Muscle of back (tissue), 11 donors: ENCODE data around the gene TACO1. TPM values are rescaled to one million over a fixed set of nuclear protein-coding genes. Genes with fewer than 3 reads are reported as not detected.

Experiments
- DNase-seq, 3 donors: peaks; one replicate each; pipeline versions ENCODE4 v3.0.0 to v3.0.0-alpha.2; 2013
- polyA plus RNA-seq, 10 donors: library from polyadenylated mRNA; unstranded; fragments of 120-200 nt; gene quantifications; one replicate each; pipeline ENCODE4 v1.2.1, GENCODE V29; 2013; ENCODE audit not compliant: insufficient read length in 10 of 10

TACO1 gene
- polyA plus RNA-seq, 10 donors: 14.6 to 18.6 (median 17.2) TPM

- no peak for DNase-seq
Measured at GRCh38 chr17:63635290-63635689, 34.6 kb downstream of the TACO1 start.

- no peak for DNase-seq
Measured at GRCh38 chr17:63635787-63636186, 35.1 kb downstream of the TACO1 start.

GRCh38 chr17:63639125-63639524 is 38.4 kb downstream of the TACO1 start:
- no peak for DNase-seq

- no peak for DNase-seq
Measured at GRCh38 chr17:63640038-63640437, 39.3 kb downstream of the TACO1 start.

GRCh38 chr17:63641692-63642448 is 41.2 kb downstream of the TACO1 start:
- peak in 2 of 3 donors; percentile 30 to 47 for DNase-seq

GRCh38 chr17:63644846-63645245 is 44.2 kb downstream of the TACO1 start:
- no peak for DNase-seq

- no peak for DNase-seq
Measured at GRCh38 chr17:63645775-63646487, 45.2 kb downstream of the TACO1 start.

- DNase-seq: no peak
Measured at GRCh38 chr17:63646488-63646806, 45.8 kb downstream of the TACO1 start.

GRCh38 chr17:63647065-63647725 is 46.5 kb downstream of the TACO1 start:
- peak in 1 of 3 donors; percentile 23 for DNase-seq

- no peak for DNase-seq
Measured at GRCh38 chr17:63647936-63648335, 47.2 kb downstream of the TACO1 start.

GRCh38 chr17:63649813-63650212 is 49.1 kb downstream of the TACO1 start:
- DNase-seq: no peak

GRCh38 chr17:63652106-63652505 is 51.4 kb downstream of the TACO1 start:
- DNase-seq: no peak

- no peak for DNase-seq
Measured at GRCh38 chr17:63653050-63653449, 52.4 kb downstream of the TACO1 start.

- DNase-seq: no peak
Measured at GRCh38 chr17:63657786-63658185, 57.1 kb downstream of the TACO1 start.

Other genes with a start within 250 kb of the TACO1 start
- gene CYB561, start 154.6 kb upstream of the TACO1 start, polyA plus RNA-seq: 1 to 10 TPM; 3.4 to 9.9 (median 4.9) TPM
- 10 to 100 TPM in 3 of 10 donors, 1 to 10 TPM in 7; 7.7 to 14.2 (median 8.8) TPM for gene ACE, start 123.8 kb upstream of the TACO1 start, polyA plus RNA-seq
- under 1 TPM in 2 of 10 donors, not detected in 8; 0.06 to 0.10 TPM for gene KCNH6, start 77.5 kb upstream of the TACO1 start, polyA plus RNA-seq
- 10 to 100 TPM; 36.4 to 50.4 (median 41.8) TPM for gene DCAF7, start 50.4 kb upstream of the TACO1 start, polyA plus RNA-seq
- gene MAP3K3, start 21.5 kb downstream of the TACO1 start, polyA plus RNA-seq: 10 to 100 TPM; 20.2 to 27.9 (median 23.7) TPM
- 10 to 100 TPM in 4 of 10 donors, 1 to 10 TPM in 6; 6.1 to 24.9 (median 8.7) TPM for gene LIMD2, start 99.2 kb downstream of the TACO1 start, polyA plus RNA-seq
- 10 to 100 TPM; 19.1 to 46.5 (median 27.4) TPM for gene STRADA, start 140.9 kb downstream of the TACO1 start, polyA plus RNA-seq
- 10 to 100 TPM; 49.1 to 61.7 (median 56.2) TPM for gene CCDC47, start 172.7 kb downstream of the TACO1 start, polyA plus RNA-seq
- gene DDX42, start 173.3 kb downstream of the TACO1 start, polyA plus RNA-seq: 100 to 1,000 TPM in 6 of 10 donors, 10 to 100 TPM in 4; 76.6 to 144 (median 106) TPM
- 100 to 1,000 TPM in 8 of 10 donors, 10 to 100 TPM in 2; 90.1 to 125 (median 107) TPM for gene PSMC5, start 226.5 kb downstream of the TACO1 start, polyA plus RNA-seq
- 10 to 100 TPM; 29.7 to 38.3 (median 33.2) TPM for gene FTSJ3, start 226.8 kb downstream of the TACO1 start, polyA plus RNA-seq
- 10 to 100 TPM; 26.3 to 45.2 (median 30.7) TPM for gene SMARCD2, start 241.8 kb downstream of the TACO1 start, polyA plus RNA-seq